CD4-positive, alpha-beta T cell treated with Interferon gamma for 1 hour (primary cell): ENCODE results near the gene PTPRA.
"Not testable (repeated sequence)": the region's sequence is repeated elsewhere in the genome, so short reads cannot be mapped to it uniquely, and the experiment has no call there.

Experiments used
- DNase-seq: peaks from one replicate; pipeline ENCODE4 v3.0.0-alpha.2; 2020

Gene PTPRA, protein sequence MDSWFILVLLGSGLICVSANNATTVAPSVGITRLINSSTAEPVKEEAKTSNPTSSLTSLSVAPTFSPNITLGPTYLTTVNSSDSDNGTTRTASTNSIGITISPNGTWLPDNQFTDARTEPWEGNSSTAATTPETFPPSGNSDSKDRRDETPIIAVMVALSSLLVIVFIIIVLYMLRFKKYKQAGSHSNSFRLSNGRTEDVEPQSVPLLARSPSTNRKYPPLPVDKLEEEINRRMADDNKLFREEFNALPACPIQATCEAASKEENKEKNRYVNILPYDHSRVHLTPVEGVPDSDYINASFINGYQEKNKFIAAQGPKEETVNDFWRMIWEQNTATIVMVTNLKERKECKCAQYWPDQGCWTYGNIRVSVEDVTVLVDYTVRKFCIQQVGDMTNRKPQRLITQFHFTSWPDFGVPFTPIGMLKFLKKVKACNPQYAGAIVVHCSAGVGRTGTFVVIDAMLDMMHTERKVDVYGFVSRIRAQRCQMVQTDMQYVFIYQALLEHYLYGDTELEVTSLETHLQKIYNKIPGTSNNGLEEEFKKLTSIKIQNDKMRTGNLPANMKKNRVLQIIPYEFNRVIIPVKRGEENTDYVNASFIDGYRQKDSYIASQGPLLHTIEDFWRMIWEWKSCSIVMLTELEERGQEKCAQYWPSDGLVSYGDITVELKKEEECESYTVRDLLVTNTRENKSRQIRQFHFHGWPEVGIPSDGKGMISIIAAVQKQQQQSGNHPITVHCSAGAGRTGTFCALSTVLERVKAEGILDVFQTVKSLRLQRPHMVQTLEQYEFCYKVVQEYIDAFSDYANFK

DNA sequence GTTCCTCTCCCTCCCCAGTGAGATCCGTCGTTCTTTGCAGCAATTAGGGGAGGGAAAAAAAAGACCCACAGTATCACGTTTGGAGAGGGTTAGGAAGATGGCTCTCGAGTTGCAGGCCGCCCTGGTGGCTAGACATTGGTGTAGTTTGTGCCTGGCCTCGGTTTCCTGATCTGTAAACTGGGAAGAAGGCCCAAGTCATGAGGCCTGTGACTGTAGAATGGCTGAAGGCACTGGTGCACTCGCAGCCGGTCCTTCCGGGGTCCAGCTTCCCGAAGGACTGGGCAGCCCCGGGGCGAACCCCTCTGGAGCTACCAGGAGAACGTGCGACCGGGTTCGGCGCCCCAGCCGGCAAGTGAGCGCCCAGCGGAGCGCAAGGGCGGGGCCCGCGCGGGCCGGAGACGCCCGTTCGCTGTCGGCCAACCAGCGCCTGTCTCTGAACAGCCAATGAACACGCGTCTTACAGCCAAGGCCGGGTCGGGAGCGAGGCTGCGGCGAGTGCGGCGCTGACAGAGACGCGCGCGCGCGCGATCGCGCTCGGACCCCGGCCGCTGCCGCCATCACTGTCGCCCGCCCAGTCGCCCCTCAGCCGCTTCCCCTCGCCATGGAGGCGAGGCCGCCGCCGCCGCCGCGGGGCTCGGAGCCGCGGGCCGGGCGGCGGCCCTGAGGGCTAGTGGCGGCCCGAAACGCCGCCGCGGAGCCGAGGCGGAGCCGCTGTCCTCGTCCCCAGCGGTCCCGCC, at the start of gene PTPRA:
Gene PTPRA (plus strand): TSS at position 472 of the 737 bp plus-strand sequence. CDS start 90,797 bp downstream, outside the sequence.
- peak; percentile 88 for DNase-seq

DNA sequence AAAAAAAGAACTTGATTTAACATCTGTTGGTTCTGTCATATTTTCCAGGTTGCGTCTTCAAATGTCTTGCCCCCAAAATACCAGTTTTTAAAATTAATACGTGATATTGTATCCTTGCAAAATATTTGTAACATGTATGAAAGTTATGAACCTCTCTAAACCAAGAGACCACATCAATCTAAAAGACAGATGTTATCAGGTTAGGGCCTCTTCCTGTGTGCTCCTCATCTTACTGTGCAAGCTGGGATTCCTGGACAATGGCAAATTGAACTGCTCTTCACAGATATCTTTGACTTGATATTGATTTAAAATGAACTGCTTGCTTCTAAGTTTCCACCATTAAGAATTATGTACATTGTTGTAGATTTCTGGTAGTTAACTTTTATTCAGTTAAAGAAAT, 47.5 kb upstream of the PTPRA start:
- DNase-seq, result no peak

DNA sequence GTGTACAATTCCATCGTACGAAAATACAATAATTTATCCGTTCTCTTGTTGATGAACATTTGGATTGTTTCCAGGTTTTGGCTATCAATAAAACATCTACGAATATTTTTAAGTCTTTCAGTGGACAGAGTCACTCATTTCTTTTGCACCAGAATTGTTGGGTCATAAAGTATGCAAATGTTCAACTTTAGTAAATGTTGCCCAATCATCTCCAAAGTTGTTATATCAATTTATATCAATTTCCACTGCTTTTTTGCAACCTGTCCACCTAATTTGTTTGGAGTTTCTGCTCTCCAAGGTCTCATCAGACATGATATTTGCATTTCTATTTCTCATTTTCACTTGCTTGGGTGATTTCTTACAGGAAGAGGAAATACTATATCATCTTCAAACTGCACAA, 46.6 kb upstream of the PTPRA start:
- DNase-seq, result no peak

DNA sequence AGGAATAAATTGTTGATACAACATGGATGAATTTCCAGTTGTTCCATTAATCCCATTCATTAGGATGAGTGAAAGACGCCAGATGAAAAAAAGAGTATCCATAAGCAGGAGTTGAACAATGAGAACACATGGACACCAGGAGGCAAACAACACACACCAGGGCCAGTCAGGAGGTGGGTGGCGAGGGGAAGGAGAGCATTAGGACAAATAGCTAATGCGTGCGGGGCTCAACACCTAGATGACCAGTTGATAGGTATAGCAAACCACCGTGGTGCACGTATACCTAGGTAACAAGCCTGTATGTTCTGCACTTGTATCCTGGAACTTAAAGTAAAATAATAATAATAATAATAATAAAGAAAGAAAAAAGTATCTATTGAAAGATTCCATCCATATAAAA, 43.9 kb upstream of the PTPRA start:
- DNase-seq, result no peak

DNA sequence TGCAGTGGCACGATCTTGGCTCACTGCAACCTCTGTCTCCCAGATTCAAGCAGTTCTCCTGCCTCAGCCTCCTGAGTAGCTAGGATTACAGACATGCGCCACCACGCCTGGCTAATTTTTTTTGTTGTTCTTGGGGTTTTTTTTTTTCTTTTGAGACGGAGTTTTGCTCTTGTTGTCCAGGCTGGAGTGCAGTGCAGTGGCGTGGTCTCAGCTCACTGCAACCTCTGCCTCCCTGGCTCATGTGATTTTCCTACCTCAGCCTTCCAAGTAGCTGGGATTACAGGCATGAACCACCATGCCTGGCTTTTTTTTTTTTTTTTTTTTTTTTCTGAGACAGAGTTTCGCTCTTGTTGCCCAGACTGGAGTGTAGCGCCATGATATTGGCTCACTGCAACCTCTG, 42.1 kb upstream of the PTPRA start:
- DNase-seq, result not testable (repeated sequence)

DNA sequence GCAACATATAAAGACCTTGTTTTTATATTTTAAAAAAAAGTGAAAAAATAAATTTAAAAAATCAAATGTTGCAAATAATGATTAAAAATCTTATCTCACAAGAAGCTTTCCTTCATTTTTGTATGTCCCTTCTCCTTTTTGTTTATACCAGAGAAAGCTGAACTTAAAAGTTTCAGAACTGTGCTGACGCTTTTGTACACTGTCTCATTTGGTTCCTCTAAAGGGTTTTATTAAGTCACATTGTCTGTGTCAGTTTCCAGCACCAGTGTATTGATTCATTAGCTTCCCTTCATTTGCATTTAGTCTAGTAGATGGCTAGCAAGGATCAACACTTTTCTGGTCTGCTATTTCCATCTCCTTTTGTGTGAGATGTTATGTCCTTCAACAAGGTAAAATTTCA, 39.5 kb upstream of the PTPRA start:
- no peak for DNase-seq

DNA sequence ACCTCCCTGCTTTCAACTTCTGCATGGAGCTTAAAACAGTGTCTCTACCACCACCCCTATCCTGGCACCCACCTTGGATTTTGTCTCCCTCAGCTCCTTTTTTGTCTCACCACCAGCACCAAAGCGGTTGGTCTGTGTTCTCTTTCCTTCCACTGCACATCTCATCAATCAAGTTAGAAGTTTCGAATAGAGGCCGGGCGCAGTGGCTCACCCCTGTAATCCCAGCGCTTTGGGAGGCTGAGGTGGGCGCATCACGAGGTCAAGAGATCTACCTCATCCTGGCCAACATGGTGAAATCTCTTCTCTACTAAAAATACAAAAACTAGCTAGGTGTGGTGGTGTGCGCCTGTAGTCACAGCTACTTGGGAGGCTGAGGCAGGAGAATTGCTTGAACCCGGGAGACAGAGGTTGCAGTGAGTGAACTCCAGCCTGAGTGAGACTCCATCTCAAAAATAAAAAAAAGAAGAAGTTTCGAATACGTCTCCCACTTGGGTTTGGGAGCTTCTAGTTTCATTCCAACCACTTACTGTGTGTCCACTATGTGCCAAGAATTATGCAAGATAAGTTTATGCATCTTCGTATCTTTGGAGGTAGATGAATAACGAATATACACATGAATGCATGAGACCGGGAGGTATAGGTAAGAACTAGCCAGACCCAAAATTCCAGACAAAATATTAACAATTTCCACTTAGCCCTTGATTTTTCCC, 38.7 kb upstream of the PTPRA start:
- DNase-seq, result no peak

DNA sequence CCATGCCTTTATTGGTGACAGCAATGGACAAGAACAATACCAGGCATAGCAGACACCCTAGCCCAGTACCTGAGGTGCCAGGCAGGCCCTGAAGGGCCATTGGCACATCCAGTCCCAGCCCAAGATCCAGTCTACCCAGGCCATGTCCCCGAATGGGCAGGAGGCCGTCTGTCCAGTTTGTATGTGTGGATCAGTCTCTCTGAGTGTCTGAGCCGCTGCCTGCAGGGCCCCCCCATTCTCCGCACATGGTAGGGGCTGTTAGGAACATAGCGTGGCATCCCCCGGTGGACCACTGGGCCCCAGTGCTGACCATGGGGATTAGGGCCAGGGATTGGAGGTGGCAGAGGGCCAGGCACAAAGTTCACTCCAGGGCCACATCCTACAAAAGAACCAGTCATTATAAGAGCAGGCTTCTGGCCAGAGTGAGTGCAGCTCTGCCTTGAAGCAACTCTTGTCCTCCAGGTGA, 37.9 kb upstream of the PTPRA start:
- DNase-seq, result no peak

DNA sequence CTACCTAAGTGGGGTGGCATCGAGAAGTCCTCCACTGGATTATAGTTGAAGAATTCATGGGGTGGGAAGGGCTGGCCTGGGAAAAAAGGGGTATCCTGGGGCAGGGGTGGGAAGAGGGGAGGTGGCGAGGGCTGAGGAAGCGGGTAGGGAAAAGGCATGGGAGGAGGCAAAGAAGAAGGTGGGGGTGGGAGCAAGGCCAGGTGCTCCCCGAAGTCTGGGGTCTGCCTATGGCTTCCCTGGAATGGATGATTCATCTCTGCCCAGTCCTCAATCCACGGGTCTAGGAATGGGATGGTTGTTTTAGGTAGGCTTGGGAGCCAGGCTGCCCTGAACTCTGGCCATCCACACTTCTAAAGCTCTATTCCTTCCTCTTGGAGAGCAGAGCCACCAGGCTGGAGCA, 37.2 kb upstream of the PTPRA start:
- DNase-seq, result no peak

DNA sequence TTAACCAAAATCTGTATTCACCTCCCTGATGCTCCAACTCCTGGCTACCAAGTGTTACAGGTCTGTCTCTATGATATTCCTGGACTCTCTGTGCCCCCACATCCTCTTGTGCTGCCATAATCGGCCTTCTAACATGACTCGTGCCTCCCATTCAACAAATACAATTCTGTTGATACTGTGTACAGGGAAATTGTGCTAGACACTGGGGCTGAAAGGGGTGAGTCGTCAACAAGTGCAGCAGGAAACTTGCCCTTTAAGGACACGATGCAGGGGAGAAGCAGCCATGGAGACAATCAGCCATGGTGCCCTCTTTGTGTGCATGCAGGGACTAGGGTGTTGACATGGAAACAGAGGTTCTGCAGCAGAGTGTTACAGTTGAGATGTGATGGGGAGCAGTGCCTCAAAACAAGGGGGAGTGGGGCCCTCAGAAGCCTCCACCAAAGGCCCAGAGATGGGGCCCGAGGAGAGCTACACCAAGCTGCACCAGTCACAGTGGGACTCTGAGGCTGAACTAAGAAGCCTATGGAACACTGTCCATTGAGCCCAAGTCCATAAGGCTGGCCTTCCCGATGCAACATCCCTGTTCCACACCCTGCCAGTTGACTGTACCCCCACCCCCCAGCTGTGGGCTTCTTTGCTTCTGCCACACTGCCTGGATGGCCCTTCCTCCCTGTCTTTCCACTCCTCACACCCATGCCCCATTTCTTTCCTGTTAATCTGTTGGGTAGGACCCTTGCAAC, 35.9 kb upstream of the PTPRA start:
- no peak for DNase-seq

DNA sequence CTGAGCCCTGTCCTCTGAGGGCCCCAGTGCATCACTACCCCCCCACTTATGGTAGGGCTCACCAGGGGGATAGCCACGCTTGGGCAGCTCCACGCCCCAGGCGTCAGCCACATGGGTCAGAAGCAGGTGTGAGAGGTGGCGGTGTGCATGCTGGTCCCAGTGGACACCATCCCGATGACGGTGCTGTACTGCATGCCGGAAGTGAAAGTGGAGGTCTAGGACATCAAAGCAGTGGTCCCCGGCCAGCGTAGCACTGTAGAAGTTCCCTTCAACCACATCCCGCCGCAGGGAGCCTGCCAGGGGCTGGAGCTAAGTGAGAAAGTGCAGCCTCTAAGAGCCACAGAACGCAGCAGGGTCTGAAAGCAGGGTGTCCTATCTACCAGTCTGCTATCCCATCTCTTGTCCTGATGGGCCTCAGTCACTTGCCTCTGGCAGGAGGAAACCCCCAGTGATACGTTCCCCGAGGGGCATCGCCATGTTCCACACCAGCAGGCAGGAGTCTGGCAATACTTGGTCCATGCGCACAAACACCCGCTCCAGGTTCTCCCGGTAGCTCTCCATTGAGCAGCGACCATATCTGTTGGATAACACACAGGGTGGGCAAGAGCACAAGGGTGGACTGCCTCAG, 35.0 kb upstream of the PTPRA start:
- DNase-seq, result no peak

DNA sequence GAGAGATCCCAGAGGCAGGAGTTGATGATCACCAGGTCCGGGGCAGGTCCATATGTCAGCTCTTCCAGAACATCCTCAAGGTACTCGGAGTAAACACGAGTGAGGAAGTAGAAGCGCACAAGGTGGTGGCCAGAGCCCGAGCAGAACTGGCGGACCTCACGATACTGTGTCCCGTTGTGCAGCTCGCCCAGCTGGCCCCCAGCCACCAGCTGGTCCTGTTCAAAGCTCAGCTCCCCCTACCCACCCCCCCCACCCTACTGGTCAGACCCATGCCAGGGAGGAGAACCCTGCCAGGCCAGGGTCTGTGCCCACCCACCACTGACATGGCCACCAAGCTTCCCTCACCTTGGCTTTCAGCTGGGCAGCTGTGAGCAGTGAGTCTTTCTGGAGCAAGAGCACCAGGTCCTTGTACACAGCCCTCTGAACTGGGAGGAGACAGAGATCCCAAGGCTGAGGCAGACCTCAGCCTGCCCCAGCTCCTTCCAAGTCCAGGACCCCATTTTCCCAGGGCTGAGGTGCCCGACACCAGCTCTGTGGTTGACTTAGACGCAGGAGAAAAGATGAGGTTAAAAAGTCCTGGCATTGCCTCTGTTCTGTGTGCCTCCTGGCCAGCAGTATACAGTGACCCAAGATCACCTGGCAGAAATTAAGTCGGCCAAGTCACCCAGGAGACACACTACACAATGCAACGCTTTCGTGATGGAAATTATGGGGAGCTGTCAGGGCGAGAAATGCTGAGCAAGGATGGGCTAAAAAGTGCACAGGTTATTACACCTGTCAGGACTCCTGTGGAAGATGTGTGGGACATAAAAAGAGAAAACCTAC, 34.2 kb upstream of the PTPRA start:
- no peak for DNase-seq

DNA sequence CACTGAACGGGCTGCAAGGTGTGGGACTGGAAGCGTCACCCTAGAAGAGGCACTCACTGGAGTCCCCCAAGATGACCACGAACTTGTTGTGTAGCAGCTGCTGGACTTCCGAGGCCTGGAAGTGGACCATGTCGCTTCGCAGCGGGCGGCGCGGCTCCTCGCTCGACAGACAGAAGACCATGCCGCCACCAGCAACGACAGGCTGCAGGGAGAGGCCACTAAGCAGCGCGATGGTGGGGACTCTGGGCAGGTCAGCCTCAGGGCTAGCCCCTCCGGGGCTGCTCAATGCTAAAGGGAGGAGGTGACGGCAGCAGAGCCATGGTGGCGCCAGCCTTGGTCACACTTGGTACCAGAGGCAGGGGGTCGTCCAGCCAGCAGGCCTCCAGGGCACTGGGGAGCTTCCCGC, 33.5 kb upstream of the PTPRA start:
- no peak for DNase-seq

DNA sequence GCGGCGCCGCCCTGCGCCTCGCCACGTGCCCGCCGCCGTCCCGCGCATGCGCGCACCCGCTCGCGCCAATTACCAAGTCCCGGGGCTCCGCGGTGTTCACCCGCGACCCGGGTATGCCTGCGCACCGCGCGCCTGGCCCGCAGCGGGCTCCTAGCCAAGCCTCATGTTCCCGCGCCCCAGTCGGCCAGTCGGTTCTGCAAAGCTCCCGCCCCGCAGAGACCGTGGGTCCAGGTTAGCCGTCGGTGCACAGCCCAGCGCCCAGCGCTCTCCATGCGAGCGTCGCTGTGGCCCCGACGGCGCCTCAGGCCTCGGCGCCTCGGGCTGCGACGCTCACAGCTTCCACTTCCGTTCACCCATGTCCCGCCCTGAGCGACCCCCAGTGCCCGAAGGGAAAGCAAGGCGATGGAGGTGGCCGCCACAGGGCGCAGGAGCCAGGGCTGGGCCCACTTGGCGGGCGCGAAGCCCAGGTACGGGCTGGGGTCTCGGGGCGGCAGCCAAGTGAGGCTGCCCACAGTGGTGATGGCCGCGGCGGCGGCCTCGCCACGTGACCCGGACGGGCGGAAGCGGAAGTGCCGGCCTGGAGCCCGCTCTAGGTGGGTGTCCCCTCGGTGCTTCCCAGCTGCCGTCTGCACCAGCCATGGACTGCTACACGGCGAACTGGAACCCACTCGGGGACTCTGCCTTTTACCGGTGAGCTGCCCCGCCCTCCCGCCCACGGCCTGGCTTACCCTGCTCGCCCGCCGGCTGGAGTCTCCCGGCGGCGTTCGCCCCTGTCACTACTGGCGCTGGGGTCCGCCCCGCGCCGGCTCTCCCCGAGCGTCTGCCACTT, 32.9 kb upstream of the PTPRA start, which contains the start of the genes PCED1A and VPS16:
Gene PCED1A (minus strand): TSS at position 518 of the 829 bp plus-strand sequence. CDS start 743 bp downstream, outside the sequence.
Gene VPS16 (plus strand): TSS at position 608 of the 829 bp plus-strand sequence. CDS start 30 bp downstream, at position 638.
- peak; percentile 87 for DNase-seq

DNA sequence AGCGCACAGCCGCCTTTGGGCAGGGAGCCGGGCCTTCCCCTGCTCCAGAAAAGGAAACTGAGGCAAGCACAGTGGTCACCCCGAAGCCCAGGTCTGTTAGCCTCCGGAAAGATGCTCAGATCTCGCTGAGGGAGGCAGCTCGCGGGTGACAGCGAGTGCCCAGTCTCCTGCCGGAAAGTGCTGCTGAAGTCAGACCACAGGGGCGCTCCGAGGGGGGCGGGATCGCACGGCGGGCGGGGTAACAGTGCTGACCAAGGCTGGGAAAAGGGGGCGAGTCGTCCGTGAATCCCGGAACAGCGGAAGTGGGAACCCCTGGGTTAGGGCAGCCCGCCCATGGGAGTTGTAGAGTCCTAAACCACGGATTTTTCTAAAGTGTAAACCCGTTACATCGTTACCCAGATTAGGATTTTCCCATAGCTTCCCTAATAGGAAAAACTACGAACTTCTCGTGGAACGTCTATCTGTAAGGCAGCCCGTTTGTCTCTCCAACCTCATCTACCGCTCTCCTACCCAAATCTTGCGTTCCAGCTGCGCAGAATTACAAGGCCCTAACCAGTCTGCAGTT, 32.2 kb upstream of the PTPRA start:
- DNase-seq, result no peak

DNA sequence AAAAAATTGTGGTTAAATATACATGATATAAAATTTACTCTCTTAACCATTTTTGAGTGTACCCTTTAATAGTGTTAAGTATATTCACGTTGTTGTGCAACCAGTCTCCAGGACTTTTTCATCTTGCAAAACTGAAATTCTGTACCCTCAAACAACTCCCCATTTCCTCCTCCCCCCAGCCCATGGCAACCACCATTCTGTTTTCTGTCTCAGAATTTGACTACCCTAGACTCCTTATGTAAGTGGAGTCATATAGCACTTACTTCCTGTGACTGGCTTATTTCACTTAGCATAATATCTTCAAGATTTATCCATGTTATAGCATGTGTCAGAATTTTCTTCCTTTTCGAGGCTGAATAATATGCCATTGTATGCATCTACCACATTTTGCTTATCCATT, 27.7 kb upstream of the PTPRA start:
- DNase-seq, result no peak

DNA sequence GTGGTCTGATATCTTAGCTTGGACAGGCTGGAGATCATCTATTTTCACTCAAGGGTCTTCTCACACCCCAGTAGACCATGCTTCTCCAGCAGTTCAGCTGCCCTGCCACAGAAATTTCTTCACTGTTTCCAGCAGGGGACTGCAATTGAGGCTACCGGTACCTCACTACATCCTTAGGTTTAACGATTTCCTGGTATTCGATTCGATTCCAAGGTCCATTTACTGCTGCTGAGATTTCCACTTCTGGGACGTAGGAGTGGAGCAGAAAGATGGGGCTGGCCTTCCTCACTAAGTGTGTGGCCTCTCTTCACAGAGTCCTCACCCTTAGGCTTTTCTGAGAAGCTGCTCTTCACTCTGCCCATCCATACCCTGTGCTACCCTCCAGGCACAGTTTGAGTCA, 26.6 kb upstream of the PTPRA start:
- DNase-seq, result no peak

DNA sequence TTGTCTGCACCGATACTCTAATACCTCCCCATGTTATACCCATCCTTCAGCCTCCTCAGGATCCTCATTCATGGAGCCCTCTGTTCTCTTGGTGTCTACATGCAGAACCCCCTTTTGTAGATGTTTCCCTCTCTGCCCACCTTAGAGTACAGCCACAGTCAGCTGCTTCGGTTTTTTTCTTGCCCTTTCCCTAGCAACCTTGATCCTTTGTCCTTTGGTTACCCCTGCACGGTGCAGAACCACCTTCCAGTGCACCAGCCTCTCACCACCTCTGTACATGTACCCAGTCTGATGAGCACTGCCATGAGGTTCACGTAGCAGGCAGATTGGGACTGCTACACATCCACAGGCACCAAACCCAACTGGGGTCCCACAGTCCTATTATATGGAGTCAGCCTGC, 25.5 kb upstream of the PTPRA start:
- no peak for DNase-seq

DNA sequence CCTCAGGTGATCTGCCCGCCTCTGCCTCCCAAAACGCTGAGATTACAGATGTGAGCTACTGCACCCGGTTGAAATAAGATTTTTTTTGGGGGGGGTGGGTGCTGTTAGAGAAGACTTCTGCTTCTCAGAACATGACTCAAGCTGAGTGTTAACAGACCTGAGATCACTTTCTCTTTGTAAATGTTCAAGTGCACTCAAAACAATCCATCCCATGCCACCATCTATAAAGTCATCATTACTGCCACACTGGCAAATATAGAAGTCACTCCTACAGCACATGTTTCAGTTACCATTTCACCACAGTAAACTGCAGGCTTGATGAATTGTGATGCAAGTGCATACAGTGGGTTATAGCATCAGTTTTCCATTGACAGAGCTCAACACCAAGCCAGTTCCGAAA, 23.8 kb upstream of the PTPRA start:
- no peak for DNase-seq
